ENCODE measurements around the gene GRHL3.

GRHL3 gene

GRCh38 chr1:24318615-24319311, 394 bp upstream of the GRHL3 start:
- DNase-seq = no peak

GRCh38 chr1:24319962-24320361, 805 bp downstream of the GRHL3 start:
- DNase-seq = no peak

- no peak for DNase-seq
Measured at GRCh38 chr1:24321126-24321525, 2.0 kb downstream of the GRHL3 start.

- DNase-seq = peak; percentile 70
Measured at GRCh38 chr1:24321697-24322469, 2.7 kb downstream of the GRHL3 start.

GRCh38 chr1:24322470-24323177, 3.5 kb downstream of the GRHL3 start:
- no peak for DNase-seq

- DNase-seq = no peak
Measured at GRCh38 chr1:24323281-24323680, 4.1 kb downstream of the GRHL3 start.

DNA sequence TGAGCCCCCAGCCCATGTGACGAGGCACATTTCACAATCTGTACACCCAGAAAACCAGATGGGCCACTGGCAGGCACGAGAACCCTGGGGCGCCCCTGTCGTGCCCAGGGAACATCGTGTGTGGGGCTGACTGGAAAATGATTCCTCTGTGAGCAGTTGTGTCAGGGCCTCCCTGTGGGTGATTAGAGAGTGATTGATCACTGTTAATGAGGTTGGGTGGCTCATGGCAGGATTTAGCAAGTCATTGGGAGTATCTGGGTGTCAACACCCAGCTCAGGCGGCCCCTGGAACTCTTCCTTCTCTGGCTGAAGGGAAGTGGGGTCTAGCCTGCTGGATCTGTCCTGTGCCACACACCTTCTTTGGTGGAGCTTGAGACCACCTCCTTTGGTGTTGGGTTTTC, 5.7 kb downstream of the GRHL3 start:
- DNase-seq = no peak

DNA sequence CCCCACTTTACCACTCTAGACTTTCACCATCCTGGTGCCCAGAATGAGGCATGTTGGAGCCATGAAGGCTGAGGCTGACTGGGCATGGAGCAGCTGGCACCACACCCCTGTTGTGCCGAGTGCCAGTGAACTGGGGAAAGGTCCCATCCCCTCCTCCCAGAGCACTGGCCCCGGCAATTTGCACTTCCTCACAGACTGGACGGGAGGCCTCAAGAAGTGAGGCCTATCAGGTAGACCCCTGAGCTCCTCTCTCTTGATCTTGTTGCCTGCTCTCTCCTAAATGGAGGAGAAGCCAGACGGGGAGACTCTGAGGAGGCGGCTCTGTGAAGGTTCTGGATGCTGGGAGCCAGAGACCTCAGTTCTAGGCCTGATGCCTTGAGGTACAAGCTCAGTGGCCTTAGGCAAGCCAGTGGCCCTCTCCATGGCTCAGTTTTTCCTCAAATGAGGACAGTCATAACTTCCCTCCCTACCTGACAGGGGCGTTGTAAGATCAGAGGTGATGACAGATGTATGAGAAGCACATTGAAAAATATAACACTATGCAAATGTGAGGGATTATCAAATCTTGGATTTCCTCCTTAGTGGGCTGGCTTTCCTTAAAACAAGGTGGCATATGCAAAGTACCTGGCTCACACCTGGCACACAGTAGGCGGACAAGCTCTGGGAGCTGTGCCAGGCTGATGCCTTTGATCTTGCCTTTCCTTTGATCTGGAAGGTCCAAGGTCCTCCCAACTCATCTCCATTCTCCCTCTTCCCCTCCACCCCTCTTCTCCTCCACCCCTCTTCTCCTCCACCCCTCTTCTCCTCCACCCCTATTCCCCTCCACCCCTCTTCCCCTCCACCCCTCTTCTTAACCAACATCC, 6.7 kb downstream of the GRHL3 start:
- DNase-seq = no peak

DNA sequence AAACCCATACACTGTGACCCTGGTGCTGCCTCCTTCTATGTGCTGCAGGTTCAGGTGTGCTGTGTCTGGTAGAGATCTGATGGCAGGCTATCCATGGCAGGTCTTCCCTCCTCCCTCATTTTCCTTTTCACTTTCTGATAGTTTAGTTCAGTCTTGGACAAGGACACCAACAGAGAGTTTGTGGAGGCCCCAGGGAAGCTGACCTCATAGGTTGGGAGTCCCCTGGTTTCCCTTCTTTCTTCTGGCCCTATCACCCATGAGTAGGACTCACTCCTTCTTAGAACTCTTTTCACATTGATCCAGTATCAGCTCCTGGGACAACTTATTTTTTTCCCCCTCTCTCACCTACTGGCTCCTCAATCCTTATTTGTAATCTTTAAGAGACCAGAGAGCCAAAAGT, 8.3 kb downstream of the GRHL3 start:
- no peak for DNase-seq

DNA sequence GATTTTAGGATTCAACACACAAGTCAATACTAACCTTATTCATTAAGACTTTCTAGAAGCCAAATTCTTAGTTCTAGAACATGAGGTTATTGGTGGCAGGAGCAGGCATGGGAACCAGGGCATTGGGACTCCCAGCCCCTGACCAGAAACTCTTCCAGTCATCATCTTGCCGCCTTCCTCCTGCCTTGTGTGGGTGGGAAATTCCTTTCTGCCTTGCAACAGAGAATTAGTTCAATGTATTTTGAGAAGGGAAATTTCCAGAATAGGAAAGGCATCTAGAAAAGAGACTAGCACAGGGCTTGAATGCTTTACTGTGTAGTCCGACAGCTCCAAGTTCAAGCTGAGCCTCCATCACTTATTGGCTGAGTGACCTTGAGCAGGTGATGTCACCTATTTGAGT, 8.7 kb downstream of the GRHL3 start:
- DNase-seq = no peak

- no peak for DNase-seq
Measured at GRCh38 chr1:24329331-24329730, 10.2 kb downstream of the GRHL3 start.

DNA sequence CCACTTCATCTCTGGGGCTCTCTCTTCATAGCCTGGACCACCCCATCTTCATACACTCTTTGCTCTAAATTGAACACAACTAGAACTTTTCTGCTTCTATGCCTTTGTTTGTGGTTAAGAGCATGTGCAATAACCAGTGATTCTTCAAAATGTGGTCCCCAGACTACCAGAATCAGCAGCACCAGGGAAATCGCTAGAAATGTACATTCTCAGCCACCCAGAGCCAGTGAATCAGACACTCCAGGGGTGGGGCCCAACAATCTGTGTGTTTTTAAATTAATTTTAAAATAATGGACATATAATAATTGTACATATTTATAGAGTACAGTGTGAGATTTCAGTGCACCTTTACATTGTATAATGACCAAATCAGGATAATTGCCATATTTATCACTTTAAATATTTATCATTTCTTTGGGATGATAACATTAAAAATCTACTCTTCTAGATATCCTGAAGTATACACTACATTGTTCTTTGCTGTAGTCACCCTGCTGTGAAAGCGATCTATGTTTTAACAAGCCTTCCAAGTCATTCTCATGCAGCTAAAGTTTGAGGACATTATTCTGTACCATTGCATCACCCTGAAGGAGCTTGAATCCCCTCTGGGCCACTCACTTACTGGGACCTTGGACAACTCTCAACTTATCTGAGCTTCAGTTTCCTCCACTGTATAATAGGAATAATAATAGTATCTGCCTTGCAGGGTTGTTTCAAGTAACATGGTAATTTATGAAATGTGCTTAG, 10.8 kb downstream of the GRHL3 start:
- no peak for DNase-seq

- DNase-seq = no peak
Measured at GRCh38 chr1:24331961-24332673, 13.0 kb downstream of the GRHL3 start.

DNA sequence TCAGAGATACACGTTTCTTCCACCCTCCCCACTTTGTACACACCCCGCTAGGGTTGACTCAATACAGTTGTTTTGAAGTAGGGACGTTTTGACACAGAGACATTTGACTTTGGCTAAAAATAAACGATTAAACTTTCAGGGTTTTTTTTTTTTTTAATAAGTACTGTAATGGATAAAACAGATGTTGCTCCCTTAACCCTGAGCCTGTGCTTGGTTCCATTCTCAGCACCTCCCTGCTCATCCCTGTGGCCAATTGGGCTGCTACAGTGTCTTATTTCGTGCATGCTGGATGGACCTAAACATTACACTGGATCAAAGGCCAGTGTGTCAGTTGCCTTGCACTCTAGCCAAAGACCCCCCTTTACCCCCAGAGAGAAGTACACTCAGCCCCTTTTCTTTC, 16.9 kb downstream of the GRHL3 start:
- no peak for DNase-seq

DNA sequence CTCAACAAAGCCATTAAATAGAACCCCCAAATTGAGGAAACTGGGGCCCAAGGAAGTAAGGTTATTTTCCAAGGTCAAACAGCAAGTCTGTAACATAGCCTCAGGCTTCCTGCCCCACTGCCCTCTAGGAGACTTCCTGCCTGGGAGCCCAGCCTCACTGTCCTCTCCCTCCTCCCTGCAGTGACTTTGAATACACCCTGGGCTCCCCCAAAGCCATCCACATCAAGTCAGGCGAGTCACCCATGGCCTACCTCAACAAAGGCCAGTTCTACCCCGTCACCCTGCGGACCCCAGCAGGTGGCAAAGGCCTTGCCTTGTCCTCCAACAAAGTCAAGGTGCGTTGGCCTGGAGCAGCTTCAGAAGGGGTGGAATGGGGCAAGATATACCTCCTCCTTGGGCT, 18.3 kb downstream of the GRHL3 start:
- DNase-seq = no peak

GRCh38 chr1:24338447-24338846, 19.3 kb downstream of the GRHL3 start:
- DNase-seq = no peak

DNA sequence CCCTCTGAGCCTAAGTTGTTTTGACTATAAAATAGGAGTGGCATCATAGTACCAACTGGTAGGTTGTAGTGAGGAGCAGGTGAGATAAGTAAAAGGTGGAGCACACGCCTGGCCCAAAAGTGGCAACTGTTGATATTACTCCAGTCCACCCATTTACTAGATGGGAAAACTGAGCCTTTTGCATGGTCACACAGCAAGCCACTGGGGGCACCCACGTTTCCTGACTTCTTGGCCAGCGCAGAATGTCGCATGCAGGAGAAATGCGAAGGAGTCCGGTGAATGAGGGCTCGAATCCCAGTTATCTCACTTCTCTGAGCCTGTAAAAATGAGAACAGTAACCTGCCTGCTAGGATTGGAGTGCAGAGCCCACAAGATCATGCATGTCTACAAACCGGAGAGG, 20.8 kb downstream of the GRHL3 start:
- DNase-seq = no peak

DNA sequence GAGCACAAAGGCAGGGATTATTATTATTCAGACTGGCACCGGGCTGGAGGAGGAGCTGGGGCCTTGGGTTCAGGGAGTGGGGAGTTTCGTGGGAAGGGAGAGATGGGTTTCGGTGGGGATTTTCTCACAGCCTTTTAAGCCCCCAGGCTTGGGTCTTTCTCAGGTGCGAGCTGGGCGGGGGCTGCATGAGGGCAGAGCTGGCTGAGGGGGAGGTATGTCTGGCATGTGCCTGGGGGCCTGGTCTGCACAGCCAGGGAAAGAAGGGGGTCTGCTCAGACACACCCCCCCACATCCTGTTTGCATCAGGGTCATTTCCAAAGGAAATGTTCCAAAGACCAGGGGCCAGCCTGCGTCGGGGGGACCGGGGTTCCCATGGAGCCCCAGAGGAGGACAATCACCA, 21.6 kb downstream of the GRHL3 start:
- no peak for DNase-seq

GRCh38 chr1:24341260-24341659, 22.1 kb downstream of the GRHL3 start:
- DNase-seq = no peak

- DNase-seq = no peak
Measured at GRCh38 chr1:24343412-24344089, 24.4 kb downstream of the GRHL3 start.

Measured in NCI-H1048 (cell line).